Renal cortex interstitium (tissue), 11 donors: ENCODE results near the gene CAMK1G. TPM values are rescaled to one million over a fixed set of nuclear protein-coding genes. Genes with fewer than 3 reads are reported as not detected.

Experiments
- DNase-seq, 11 donors: peaks; one replicate each; pipeline ENCODE4 v3.0.0-alpha.2; 2013; ENCODE audit warnings: low read depth in 9 of 11, low spot score in 4 of 11; ENCODE audit errors: extremely low read depth in 1 of 11
- polyA plus RNA-seq, 3 donors: library from polyadenylated mRNA; unstranded; fragments of 120-200 nt; gene quantifications; one replicate each; pipeline ENCODE4 v1.2.1, GENCODE V29; 2013; ENCODE audit not compliant: insufficient read length in 3 of 3

The CAMK1G gene
- polyA plus RNA-seq, 3 donors: 5.1 to 6.6 (median 5.4) TPM

DNA sequence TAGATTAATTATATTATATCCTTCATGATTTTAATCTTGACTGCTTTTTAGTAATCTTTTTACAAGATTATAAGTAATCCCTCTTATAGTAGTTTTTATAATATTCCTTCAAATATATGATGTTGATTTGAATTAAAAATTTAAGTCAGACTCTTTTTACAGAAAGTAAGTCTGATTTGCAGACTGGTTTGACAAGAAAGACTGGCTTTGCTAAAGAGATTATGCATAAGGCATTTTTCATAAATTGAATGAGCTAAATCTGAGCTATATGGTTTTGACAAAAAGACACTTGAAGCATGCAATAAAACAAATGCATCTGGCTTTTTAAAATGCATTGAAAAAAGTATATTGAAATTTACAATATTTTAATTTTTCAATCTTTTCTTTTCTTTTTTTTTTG lies 26.3 kb upstream of the CAMK1G start:
- peak in 1 of 11 donors; percentile 33 for DNase-seq

DNA sequence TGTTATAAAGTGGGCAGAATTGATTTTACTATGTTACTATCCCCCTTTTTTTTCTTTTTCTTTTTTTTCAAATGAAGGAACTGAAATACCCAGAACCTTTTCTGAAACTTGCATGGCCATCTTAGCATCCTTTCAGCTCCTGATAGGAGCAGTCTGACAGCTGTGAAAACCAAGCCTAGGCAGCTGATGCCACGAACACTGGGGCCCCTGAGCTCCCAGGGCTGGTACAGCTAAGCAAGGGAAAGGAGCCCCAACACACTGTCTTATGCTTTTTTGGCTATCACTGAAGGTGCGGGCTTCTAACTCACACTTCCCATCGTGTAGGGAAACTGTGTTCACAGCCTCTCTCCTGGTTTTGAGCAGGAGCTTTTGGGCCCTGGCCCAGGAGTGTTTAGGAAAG lies 23.0 kb upstream of the CAMK1G start:
- DNase-seq: no peak

DNA sequence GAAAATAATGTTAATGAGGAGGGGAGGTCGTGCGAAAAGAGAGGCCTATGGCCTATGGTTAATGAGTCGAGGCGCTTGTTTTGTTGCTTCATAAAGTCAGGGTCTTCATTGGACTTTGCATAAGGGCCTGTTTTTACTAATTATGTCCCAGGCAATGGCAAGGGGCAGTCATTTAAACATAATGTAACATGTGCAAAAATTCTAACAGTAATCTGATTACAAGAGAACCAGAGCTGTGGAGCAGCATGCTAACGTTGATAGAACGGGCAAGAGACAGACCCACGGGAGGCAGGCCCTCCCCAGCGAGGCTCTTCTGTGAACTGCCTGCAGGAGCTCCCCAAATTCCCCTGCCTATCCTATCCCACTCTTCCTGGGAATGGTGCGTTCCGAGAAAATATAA lies 22.6 kb upstream of the CAMK1G start:
- no peak for DNase-seq

DNA sequence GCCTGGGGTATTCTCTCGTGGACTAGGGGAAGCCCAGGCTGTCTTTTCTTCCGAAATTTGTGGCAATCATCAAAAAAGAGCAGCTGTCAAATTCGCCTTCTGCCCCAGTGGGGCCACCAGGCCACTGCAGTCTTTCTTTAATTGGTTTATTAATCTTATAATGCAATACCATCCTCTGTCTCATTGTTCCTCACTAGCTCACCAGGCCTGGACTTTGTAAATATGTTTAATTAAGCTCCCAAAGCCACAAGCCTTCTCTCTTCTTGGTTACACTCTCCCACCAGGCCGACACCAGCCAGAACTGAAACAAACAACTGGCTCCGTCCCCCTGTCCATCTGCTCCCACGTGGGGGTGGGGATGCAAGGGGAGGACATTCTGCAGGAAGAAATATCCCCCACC lies 22.0 kb upstream of the CAMK1G start:
- no peak for DNase-seq

DNA sequence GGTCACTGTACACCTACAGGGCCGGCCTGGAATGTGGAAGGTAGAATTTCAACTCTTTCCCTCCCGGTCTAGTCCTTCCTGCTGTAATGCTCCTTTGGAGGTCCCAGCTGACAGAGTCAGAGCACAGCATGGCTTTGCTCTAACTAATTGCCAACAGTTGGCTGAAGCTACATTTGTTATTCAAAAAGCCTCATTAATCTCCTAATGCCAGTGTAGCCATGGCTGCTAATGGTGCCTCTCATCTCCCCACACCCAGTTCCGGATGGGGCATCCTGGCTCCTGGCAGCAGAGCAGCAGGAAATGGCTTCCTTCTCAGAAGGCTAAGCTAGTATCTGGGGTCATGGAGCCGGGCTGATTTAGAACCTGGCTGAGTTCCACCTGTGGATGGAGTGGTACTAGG lies 18.7 kb upstream of the CAMK1G start:
- no peak for DNase-seq

DNA sequence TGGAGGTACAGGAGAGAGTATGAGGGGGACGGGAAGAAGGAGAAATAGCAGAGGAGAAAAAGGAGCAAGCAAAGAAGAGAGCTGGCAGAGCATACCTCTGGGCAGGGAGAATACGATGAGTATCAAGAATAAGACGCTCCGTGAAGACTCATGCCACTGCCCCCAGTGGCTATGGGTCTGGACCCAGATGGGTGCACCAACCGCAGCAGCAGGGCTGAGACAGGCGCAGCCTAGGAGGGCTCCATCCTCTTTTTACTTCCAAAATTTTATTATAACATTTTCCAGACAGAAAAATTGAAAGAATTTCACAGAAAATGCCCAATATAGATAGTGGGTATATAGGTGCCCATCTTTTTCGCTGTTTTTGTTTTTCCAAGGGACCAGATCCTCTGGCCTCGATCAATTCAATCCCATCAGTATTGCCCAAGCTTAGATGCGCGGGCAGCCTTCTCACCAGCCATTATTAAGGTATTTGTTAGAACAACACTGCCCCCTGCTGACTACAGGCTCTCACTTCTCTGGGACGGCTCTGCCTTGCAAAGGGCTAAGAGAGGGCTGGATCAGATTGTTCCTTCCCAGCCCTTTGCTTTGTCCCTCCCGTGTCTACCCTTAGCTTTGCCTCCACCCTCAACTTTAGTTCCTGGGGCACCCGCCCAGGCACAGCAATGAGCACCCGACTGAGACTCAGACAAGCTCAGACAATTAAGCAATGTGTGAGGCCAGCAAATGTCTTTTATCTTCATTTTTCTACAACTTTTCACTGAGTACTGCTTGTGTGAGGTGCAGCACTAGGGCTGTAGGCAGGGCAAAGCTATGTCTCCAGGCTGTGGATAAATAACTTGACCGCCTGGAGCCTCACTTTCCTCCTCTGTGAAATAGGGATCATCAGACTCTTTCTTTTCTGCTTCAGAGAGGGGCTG lies 17.5 kb upstream of the CAMK1G start:
- DNase-seq: peak in 10 of 11 donors; percentile 53 to 86 (median 70)

DNA sequence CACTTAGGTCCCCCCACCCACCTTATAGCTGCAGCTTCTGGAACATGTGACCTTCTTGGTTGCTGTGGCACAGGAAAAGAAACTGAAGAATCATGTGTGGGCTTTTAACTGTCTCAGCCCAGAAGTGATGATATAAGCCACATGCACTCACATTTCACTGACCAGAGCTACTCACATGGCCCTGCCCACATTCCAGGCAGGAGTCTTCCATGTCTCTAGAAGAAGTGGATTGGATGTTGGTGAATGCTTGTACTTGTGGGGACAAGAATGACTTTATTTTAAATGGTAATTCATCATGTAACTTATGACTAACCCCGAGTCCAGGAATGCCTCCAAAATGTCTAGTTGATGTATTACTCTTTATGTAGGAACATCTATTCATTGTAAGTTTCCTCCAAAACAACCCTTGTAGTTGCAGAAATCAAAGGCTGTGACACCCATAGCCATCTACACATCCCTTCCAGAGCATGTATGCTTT lies 15.8 kb upstream of the CAMK1G start:
- DNase-seq: no peak

DNA sequence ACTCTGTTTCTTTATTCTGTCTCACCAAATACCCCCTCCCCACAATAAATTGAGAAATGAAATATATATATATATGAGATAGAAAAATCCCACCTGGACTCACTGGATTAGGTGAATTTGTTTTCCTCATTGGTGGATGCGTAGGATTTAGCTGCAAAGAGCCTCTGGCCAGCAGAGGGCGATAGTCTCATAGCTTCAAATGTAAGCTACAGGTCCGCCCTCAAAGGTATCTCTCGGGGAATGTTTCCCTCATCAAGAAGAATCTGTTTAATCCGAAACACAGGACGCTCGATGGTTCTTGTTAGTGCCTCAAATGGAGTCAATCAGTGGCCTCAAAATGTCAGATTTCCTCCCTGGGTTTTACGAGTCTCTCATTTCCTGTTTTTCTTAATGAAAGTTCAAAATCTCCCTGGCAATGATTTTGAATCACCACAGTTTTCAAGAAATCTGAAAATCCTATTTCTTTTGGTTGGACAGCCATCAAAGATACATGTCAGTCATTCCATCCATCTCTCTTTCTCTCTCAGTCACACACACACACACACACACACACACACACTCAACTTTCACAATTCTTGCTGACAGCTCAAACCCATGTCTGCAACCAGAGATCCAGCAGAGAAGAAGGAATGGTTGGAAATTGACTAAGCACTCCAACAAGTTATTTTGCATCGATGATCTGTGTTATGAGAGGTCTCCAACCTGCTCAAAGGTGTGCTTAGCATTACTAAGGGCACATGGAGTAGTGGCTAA lies 13.9 kb upstream of the CAMK1G start:
- peak in 8 of 11 donors; percentile 58 to 76 (median 68) for DNase-seq

DNA sequence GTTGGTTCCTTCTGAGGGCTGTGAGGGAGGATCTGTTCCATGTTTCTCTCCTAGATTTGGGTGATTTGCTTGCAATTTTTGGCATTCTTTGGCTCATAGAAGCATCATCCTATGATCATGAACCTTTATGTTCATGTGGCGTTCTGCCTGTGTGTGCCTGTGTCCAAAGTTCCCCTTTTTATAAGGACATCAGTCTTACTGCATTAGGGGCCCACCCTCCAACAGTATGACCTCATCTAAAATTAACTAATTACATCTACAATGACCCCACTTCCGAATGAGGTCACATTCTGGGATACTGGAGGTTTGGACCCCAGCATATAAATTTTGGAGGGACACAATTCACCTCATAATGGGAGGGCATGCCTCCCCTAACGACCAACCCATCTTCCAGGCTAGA lies 12.8 kb upstream of the CAMK1G start:
- no peak for DNase-seq

DNA sequence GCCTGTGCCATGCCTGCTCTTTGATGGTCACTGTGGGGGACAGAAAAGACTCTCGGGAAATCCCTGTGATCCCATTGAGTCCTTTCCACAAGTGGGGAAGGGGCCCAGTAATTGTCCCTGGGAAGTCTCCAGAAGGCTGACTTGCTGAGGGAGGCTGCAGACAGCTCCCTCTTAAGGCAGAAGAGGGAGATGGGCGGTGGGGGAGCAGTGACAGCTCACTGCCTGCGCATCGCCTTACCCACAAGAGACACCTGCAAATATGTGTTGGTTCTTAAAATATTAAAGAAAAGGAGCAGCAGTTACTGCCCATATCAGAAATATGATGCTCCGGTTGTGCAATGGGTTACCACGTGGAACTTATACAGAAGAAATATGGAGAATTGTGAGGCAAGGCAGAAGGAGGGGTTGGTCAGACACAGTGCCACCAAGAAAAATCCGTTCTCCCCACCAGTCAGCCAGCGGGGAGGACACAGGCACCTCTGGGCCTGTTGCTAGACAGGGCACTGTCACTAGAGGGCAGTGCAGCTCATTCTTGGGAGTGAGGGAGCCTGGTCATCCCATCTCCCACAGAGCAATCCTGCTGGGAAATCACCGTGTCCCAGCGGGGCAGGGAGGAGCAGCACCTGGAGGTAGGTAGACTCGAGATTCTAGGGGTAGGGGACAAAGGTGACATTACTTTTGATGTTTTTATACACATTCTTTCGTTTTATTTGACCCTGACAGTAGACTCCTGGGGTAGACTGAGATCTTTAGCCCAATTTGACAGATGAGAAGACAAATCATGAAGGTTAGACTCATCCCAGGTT lies 6.9 kb upstream of the CAMK1G start:
- DNase-seq: peak in 8 of 11 donors; percentile 56 to 79 (median 68)

DNA sequence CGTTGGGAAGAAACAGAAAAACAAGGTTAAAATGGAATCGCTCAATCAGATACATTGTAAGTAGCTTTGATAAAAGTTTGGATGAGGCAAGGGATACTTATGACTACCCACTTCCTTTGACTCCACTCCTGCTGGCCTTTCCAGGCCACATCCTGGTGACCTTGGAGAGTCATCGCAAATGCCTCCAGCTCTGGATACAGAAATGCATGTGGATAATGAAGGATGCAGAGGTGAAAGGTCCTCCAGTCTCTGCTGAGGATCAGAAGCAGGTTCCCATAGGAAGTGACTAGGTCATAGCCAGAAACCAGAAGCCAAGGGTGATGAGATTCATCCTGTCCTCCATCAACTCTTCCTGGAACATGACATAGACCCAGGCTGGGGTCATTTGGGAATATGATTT lies 6.2 kb upstream of the CAMK1G start:
- DNase-seq: no peak

DNA sequence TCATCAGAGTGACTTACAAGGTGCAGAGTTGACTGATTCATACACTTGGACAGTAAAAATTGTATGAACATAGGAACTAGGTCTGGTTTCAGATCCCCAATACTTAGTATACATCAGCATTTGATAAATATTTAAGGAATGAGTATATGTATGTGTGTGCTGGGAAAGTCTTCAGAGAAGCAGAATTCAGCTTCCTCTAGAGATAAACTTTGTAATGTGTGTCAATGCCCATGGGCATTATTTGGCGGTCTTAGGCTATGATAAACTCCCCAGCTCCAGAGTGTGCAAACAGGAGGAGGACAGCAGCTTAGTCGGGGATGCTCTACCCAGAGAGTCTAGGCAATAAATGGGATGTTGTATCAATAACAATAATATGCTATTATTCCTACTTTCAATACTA lies 2.9 kb upstream of the CAMK1G start:
- no peak for DNase-seq

DNA sequence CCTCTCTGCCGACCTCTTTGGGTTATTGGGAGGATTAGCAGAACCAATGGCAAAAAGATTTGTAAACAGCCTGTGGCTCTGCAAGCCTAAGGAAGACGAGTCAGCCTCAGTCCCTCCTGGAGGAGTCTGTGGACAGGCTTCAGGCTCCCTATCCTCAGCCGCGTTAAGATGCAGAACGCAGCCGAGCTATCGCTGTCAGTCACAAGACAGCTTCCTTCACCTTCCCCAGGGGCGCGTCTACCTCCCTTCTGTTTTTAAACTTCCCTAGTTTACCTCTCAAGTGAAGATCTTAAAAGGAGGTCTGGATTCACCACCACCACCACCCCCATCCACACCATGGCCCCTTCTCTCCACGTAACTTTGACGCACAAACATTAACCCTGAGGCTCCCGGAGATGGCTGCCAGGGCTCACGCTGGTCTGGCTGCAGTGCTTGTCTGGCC lies 738 bp downstream of the CAMK1G start:
- no peak for DNase-seq

DNA sequence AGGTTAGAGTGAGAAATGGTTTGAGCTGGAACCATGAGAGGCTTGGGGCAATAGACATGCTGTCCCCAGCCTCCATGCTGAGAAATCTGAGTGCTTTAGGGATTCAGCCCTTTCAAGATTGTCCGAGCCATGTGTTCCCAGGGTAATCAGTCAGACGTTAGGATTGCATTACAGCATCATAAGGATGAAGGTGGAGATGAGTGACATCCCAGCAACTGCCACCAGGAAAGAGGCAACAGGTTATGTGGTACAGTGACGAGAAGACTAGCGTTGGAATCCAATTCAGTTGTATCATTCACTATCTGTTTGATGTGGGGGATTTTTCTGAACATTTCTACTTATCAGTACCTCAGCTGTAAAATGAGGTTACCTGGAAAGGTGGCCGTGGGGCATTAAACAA lies 1.7 kb downstream of the CAMK1G start:
- no peak for DNase-seq

DNA sequence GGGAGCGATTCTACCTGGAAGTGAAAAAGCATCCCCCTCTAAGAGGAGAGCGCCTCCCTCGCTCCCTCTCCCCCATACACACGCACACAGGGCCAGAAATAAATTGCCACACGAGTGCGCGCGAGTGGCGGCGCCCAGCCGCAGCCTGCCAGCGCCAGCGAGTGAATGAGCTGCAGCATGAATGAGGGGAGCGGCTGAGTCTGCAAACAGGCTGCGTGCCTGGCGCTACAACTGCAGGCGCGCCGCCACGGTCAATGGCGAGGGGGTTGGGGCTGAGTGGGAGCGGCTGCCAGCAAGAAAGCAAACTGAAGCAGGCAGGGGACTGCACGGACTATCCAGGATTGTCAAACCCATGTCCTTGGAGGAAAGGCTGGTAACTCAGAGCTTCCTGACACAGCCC lies 2.2 kb downstream of the CAMK1G start:
- peak in 5 of 11 donors; percentile 45 to 56 (median 51) for DNase-seq

DNA sequence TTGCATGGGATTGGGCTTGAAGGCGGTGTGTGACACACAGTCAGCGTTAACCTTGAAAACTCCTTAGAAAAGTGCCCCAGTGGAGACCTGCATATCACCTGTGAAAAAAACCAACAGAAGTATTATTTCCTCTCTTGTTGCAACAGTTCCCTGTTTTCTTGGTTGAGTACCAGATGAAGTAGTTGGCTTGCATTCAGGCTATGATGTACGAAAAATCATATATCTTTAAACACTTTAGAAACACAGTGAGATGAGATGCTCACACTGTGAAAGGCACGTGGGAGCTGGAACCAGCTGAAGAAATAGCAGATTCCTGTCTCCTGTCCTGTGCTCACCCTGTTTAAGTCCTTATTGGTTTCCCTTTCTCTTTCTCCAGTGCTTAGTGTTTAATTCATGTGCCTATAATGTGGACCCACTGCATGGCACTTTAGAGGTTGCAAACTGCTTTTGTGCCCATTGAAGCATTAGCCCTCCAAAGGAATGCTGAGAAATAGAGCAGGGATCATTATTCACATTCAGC lies 2.8 kb downstream of the CAMK1G start:
- DNase-seq: no peak

DNA sequence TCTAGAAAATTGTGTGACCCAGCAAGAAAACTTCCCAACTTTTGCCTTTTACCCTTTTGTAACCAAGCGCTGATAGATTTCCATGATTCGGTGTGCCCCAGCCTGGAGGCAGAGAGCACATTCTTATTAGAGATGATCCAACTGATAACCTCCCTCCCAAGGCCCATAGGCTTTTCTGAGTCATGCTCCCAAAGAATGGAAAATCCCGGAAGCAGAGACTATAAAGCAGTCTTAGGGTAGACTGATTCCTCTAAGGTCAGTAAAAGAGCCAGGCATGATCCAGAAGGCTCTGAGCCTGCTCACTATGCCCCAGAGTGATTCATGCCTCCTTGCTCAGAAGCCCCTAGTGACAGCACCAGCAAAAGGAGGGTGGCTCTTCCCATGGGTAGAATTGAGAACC lies 4.3 kb downstream of the CAMK1G start:
- no peak for DNase-seq

DNA sequence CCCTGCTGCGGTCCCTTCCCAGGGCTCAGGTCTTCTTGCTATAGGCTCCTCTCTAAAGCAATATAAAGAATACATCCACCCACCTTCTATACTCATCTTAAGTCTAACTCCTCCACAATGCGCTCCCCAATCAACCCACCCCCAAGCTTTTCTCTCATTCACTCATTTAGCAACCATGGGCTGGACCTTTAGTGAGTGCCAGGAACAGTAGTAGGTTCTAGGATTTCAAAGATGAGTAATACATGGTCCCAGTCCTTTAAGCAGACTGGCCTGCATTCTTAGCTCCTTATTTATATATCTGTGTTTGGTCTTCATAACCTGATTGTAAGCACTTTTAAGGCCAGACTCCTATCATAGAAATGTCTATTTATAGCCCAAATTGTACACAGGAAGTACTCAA lies 5.9 kb downstream of the CAMK1G start:
- no peak for DNase-seq

DNA sequence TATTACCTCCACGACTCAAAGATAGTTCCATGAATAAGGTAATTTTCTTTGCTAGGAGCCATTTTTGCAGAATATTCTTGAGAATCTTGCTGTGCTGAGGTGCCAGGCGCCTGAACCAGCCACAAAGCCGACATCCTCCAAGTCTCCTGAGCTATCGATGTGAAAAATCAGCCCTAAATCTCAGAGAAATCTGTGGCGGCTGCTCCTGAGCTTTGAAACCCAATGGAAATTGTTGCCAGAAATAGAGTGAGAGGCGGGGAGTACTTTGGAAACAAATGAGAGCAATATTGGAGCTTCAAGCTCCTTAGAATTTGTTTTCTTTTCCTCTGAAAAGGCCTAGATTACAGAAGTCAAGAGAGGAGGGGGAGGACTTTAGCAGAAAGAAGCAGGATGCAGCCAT lies 6.3 kb downstream of the CAMK1G start:
- DNase-seq: no peak
